ENCODE measurements around the gene MCOLN1.
"Not testable (repeated sequence)": the region's sequence is repeated elsewhere in the genome, so short reads cannot be mapped to it uniquely, and the experiment has no call there.

MCOLN1 gene

GRCh38 chr19:7535047-7535997 lies 12.9 kb downstream of the MCOLN1 start, which contains the start of gene PNPLA6:
TSS of gene PNPLA6 (plus strand) at chr19:7535717. CDS start at chr19:7535789, 72 bp downstream.
- TF ChIP-seq CTCF (IDR thresholded peaks at IDR 0.05; ENCODE audit: low read depth, low read length) = no peak
- TF ChIP-seq POLR2A (IDR thresholded peaks at IDR 0.05; ENCODE audit: extremely low read depth, insufficient read length) = no peak
- TF ChIP-seq MAX (IDR thresholded peaks at IDR 0.05; ENCODE audit: low read depth, low read length) = peak; percentile 67
- peak; percentile 75; the same call in 1 of the 2 replicates for TF ChIP-seq MYC (IDR thresholded peaks at IDR 0.05; ENCODE audit: low read depth, low read length)
- H3K4me3 ChIP-seq (ENCODE audit: low read depth, low read length) = peak within 1 kb of the TSS; percentile 75
- DNase-seq (ENCODE audit: low read depth) = peak; percentile 93

- no peak for DNase-seq (ENCODE audit: low read depth)
- TF ChIP-seq MYC (IDR thresholded peaks at IDR 0.05; ENCODE audit: low read depth, low read length) (no peak), MAX (IDR thresholded peaks at IDR 0.05; ENCODE audit: low read depth, low read length) (no peak), POLR2A (IDR thresholded peaks at IDR 0.05; ENCODE audit: extremely low read depth, insufficient read length) (no peak), CTCF (IDR thresholded peaks at IDR 0.05; ENCODE audit: low read depth, low read length) (no peak)
- peak overlapping the region; percentile 75 for H3K4me3 ChIP-seq (ENCODE audit: low read depth, low read length)
These were observed 13.7 kb downstream of the MCOLN1 start for GRCh38 chr19:7535998-7536695.

GRCh38 chr19:7538990-7539389 lies 16.6 kb downstream of the MCOLN1 start:
- DNase-seq (ENCODE audit: low read depth); H3K4me3 ChIP-seq (ENCODE audit: low read depth, low read length): not testable (repeated sequence)

- no peak for TF ChIP-seq MAX (IDR thresholded peaks at IDR 0.05; ENCODE audit: low read depth, low read length)
- no peak for TF ChIP-seq CTCF (IDR thresholded peaks at IDR 0.05; ENCODE audit: low read depth, low read length)
- TF ChIP-seq MYC (IDR thresholded peaks at IDR 0.05; ENCODE audit: low read depth, low read length) = no peak
- no peak for TF ChIP-seq POLR2A (IDR thresholded peaks at IDR 0.05; ENCODE audit: extremely low read depth, insufficient read length)
These were observed 17.5 kb downstream of the MCOLN1 start for GRCh38 chr19:7539827-7540425.

GRCh38 chr19:7540761-7541474 lies 18.5 kb downstream of the MCOLN1 start:
- no peak overlapping the region for H3K4me3 ChIP-seq (ENCODE audit: low read depth, low read length)
- no peak for TF ChIP-seq MAX (IDR thresholded peaks at IDR 0.05; ENCODE audit: low read depth, low read length)
- TF ChIP-seq MYC (IDR thresholded peaks at IDR 0.05; ENCODE audit: low read depth, low read length) = no peak
- TF ChIP-seq POLR2A (IDR thresholded peaks at IDR 0.05; ENCODE audit: extremely low read depth, insufficient read length) = no peak
- no peak for TF ChIP-seq CTCF (IDR thresholded peaks at IDR 0.05; ENCODE audit: low read depth, low read length)
- peak; percentile 70 for DNase-seq (ENCODE audit: low read depth)

More at GRCh38 chr19:7539827-7540425, 17.5 kb downstream of the MCOLN1 start:
- no peak for DNase-seq (ENCODE audit: low read depth)
- H3K4me3 ChIP-seq (ENCODE audit: low read depth, low read length) = no peak overlapping the region
